GM18868 (cell line): ENCODE measurements around the gene SF3B5.
"Not testable (repeated sequence)": the region's sequence is repeated elsewhere in the genome, so short reads cannot be mapped to it uniquely, and the experiment has no call there.

Experiments used
- ATAC-seq: cut with Tn5 transposase; IDR thresholded peaks from one replicate; pipeline ENCODE4 v1.9.1; 2021; ENCODE audit warnings: mild to moderate bottlenecking, moderate library complexity; ENCODE audit not compliant: unreplicated experiment

SF3B5 gene

DNA sequence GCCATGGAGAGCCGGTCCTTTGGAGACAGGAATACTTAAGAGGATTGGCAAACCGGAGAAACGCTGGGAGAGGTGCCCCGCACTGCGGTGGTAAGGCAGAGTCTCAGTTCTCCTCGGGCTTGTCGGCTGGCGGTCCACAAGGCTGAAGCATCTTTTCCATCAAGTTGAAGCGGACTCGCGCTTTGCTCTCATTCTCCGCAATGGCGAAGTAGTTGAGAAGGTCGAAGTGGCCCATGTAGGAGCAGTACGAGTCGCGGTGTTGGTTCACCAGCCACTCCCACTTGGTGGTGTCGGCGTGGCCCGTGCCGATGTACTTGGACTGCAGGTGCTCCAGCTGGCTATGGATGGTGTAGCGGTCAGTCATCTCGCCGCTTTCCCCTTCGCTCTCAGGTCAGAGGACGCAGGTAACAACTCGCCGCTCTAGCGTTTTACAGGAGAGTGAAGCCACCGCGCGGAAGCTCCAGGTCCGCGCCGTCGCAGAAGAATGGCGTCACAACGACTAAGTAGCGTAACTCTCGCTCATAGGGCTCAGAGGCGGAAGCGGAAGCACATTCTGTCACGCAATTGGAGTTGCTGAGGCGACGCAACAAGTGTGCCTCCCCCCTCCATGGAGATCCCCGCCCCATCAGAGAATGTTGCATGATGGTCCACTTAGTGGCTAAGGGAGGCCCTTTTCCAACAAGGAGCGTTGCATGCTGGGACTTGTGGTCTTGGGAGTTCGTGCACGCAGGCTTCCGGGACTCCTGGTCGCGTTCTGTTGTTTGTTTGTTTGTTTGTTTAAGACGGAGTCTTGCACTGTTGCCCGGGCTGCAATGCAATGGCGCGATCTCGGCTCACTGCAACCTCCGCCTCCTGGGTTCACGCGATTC lies at the start of gene SF3B5:
Gene SF3B5, minus strand, starts transcription at position 440 of the 869 bp plus-strand sequence. Its CDS starts 76 bp downstream, at position 364.
- ATAC-seq = peak; percentile 94

DNA sequence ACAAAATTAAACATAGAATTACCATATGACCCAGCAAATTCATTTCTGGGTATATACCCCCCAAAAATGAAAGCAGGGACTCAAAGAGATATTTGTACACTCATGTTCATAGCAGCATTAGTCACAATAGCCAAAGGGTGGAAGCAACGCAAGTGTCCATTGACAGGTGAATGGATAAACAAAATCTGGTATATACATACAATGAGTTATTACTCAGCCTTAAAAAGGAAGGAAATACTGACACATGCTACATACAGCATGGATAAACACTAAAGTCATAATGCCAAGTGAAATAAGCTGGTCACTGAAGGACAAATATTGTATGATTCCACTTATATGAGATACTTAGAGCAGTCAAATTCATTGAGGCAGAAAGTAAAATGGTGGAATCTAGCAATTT lies 49.6 kb upstream of the SF3B5 start:
- no peak for ATAC-seq

DNA sequence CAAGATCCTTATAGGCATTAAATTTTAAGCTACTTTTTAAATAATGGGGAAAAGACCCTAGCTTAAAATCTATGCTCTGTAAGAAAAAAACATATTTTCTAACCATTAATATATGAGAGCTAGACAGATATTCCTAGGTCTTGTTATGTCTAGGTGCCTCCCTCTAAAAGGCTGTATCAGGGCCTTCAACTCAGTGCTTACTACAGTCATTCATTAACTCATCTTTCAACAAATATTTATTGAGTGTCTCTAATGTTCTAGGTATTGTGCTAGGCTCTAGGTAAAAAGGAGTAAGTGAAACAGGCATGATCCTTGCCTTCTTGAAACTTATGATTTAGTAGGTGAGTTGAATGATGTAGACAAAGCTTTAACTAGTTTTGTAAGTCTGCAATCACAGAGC lies 48.5 kb upstream of the SF3B5 start:
- ATAC-seq = no peak

DNA sequence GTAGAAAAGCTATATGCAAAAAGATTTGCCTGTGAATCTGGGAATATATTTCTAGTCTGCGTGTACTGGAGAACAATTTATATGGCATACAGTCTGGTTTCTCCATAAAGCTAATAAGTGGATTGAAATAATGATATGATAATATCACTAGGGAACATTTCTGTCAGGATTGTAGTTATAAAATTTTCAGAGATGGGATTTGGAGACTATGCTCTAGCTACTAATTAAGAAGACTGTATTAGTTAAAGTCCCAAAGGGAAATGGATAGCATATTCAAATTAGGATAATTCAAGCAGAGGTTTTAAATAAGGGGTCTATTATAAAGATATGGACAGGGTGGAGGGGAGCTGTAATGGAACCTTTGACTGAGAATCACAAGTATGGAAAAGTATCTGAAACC lies 47.7 kb upstream of the SF3B5 start:
- no peak for ATAC-seq

DNA sequence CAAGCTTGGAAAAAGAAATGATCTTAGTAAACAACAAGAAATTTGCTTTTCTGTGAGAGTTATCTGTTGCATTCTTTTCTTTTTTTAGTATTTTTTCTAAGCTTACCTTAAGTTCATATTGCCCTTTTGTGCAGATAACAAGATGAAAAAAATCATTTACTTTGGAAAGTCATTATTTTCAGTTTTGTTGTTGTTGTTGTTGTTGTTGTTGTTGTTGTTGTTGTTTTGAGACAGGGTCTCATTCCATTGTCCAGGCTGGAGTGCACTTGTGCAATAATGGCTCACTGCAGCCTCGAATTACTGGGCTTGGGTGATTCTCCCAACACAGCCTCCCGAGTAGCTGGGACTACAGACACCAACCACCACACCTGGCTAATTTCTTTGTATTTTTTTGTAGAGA lies 46.1 kb upstream of the SF3B5 start:
- ATAC-seq = no peak

DNA sequence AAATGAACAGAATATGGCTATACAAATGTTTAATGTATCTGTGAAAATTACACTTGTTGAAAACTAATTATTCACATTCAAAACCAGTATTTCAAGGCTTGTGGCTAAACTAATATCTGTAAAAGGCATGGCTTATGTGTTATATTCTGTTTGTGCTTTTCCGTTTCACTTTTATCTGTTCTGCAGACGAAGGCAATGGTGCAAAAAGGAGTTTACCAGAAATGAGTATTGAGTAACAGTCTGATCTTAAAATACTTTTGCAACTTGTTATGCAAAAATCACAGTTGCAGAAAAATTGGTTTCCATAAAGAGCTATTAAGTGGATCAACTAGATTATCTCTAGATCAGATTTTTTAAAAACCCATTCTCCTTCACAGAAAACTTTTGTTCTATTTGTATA lies 45.5 kb upstream of the SF3B5 start:
- ATAC-seq = peak; percentile 84

DNA sequence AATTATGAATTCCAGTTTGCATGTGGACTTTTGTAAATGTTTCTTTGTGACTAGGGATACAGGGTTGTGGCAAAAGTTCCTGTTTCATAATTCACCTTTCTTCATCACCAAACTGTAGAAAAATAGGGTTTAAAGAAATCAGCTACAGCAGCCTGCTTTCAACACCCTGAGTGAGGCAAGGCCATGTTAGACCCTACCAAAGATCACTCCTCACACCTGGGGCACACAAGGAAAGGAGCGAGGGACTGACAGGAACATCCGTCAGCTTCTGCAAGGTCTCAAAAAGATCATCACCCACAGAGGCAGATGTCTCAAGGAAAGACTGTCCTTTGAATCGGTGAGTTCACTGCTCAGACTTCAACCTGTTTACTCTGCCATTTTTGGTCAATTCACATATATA lies 44.4 kb upstream of the SF3B5 start:
- ATAC-seq = no peak

DNA sequence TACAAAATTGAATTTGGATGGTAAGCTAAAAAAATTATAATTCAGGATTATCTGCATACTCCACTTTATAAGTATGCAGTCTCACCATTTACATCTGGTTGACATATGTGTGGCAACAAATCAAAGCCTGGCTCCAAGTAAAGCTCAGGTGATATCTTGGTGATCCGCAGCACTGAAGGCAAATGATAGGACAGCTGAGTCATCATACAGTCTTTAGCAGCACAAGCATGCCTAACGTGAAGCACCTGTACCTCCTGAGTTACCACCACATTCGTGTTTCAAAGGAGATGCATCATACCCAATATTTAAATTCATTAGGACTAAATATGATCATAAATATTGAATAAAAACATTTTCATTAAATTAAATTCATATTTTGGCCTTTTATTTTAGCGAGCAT lies 43.2 kb upstream of the SF3B5 start:
- no peak for ATAC-seq

DNA sequence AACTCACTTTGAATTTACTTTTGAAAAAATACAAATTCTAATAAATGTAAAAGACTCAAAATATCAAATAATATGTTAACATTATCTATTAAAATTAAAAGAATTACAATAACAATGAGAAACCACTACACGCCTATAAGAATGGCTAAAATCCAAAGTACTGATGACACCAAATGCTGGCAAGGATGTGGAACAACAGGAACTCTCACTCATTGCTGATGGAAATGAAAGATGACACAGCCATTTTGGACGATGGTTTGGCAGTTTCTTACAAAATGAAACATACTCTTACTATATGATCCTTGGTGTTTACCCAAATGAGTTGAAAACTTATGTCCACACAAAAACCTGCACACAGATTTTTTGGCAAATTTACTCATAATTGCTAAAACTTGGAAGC lies 39.4 kb upstream of the SF3B5 start:
- ATAC-seq = no peak

DNA sequence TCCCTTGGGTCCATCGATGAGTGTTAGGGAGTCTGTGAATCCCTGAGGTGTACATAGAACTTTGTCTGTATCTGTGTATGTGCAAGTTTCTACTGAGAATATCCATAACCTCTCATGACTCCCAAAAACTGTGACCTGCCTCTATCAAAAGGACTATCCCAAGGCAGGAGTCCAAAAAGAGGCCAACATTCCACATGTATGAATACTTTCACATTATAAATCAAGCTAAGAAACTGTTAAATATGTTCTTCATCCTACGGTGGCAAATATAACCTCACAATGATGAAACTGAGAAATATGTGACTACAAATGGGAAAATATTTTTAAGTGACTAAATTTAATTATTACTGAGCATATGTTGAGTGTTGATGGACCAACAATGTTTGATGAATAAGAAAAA lies 38.8 kb upstream of the SF3B5 start:
- ATAC-seq = no peak

DNA sequence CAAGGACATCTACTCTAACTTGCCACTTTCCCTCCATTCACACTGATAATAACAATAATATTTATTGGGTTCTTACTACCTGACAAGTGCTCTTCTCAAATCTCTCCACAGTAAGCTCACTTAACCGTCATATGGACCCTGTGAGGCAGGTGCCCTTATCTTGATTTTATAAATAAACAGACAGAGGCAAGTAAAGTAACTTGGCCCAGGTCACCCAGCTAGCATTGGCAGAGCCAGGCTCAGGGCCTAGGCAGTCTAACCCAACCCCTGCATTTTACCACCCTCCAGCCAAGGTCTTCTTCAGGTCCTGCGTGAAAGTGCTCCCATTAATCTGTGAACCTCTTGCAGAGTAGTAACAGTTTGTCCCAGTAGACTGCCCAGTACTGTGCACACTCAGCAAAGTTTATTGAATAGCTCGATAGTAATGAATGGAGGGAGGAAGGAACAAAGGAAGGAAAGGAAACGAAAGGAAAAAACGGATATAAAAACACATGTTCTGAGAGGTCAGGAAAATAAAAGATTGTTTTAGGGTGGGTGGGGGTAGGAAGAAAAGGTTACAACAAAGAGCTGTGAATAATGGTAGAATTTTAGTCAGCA lies 38.0 kb upstream of the SF3B5 start:
- ATAC-seq = no peak

DNA sequence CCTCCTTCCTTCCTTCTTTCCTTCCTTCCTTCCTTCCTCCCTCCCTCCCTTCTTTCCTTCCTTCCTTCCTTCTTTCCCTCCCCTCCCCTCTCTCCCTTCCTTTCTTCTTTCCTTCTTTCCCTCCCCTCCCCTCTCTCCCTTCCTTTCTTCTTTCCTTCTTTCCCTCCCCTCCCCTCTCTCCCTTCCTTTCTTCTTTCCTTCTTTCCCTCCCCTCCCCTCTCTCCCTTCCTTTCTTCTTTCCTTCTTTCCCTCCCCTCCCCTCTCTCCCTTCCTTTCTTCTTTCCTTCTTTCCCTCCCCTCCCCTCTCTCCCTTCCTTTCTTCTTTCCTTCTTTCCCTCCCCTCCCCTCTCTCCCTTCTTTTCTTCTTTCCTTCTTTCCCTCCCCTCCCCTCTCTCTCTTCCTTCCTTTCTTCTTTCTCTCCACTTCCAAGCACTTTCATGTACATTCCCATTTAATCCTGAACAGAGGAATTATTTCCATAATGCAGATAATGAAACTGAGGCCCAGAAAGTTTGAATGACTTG lies 36.9 kb upstream of the SF3B5 start:
- not testable (repeated sequence) for ATAC-seq

DNA sequence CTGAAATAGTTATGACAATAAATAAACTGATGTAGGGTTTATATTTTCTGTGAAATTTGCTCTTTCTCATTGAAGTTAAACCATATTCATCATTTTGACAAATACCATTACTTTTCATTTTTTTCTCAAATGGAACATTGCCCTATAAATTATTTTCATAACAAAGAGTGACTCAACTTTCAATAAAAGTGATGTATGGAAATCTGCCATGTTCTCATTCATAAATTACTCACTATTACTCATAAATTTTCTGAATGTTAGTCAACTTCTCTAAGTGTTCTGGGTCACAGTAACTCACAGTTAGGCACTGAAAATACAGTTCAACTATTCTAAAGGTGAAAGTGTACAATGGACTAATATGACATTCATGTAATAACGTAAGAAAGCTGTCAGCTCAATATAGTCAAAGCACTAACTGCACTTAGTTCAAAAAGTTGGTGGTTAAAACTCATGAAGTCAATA lies 35.9 kb upstream of the SF3B5 start:
- ATAC-seq = peak; percentile 68

DNA sequence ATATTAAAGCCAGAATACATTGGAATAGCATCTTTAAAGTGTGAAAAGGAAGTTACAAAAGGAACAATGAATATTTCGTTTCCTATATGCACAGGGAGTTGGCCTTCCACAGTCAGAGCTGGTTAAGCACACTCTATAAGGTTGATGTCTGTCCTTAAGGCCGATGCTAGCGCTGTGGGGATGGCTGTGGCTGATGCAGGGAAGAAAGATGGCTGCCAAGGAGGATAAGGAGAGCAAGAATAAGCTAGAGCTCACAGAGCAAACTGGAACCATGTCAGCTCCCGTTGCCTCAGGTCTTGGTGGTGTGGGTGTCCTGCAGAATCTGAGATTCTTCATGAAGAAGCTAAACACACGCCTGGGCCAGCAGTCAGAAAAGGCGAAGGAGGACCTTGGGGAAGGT lies 34.1 kb upstream of the SF3B5 start:
- ATAC-seq = no peak

DNA sequence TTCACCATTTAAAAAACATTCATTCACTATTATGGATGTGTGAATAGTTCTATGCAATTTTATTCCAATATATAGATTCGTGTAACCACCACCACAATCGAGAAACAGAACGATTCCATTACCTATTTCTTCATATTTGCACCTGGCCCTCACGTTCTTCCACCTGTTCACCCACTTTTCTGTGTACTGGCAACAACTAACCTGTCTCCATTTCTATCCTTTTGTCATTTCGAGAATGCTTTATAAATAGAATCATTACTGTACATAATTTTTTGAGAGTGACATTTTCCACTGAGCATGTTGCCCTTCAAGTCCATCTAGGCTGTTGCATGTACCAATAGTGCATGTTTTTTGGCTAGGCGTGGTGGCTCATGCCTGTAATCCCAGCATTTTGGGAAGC lies 31.7 kb upstream of the SF3B5 start:
- no peak for ATAC-seq

DNA sequence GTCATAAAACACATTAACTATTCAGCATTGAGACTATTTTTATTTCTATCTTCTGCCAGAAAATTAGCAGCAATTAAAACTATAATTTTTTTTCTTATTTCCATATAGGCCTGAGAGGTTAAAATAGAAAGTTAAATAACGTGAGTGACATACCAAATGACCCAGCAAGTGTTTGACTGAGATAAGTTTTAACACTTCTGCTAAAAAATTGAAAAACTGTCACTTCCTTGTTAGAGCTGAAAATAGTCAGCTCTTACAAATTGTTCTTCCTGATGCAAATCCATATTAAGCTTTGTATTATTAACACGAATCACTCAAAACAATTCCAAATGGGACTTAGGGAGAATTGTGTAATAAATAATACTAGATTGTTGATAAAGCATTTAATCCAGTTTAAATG lies 28.5 kb upstream of the SF3B5 start:
- no peak for ATAC-seq

DNA sequence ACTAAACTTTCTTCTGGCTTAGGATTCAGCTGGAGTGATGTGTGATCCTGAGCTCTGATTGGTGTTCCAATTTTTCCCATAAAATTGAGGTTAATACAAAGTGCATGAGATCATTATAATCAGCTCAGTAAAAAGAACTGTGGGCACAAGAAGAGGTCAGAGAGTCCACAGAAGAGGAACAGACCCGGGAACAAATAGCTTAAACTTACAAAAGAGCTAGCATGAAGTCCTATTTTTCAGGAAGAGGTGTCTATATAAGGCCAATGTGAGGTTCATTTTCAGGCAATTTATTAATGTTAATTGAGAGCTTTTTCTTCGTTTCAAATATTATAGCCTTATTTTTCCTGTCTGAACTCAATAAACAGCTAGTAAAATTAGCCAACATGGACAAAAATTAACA lies 28.0 kb upstream of the SF3B5 start:
- ATAC-seq = no peak

DNA sequence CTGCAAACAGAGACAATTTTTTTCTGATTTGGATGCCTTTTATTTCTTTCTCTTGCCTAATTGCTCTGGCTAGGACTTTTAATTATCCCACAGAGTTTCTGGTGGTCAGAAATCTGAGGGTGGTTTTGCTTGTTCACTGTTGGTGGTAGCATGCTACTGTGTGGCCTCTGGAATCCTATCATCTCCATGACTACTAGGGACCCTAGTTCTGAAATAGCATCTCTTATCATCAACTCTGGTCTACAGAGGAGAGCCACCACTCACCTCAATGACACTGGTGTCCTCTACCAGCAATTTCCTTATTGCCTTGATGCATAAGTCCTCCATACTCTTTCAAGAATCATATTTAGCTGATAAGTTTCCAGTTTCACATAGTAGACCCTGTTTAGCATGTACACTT lies 27.5 kb upstream of the SF3B5 start:
- ATAC-seq = no peak

DNA sequence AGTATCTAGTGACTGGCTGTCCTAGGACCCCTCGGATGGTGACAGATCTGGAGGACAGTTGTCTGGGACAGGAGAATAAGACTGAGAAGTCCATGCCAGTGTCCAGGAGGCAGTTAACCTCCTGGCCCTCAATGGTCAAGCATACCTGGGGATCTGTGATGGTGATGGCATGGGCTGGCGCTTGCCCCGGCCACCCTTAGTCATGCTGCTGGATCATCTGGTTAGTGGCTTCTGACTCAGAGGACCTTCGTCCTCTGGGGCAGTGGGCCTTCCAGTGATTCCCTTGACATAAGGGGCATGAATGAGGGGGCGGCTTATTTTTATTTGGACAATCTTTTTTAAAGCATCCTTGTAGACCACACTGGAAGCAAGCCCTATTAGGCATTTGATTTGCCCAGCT lies 24.0 kb upstream of the SF3B5 start:
- no peak for ATAC-seq

DNA sequence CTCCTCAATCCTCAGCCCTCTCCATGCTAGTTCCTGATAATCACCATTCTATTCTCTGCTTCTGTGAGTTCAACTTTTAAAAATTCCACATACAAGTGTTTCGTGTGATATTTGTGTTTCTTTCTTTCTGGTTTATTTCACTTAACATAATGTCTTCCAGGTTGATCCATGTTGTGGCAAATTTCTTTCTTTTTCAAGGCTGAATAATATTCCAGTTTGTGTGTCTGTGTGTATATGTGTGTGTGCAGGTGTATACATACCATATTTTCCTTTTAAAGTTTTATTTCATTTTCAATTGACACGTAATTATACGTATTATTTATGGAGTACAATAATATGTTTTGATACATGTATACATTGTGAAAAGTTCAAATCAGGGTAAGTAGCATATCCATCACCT lies 19.8 kb upstream of the SF3B5 start:
- no peak for ATAC-seq

DNA sequence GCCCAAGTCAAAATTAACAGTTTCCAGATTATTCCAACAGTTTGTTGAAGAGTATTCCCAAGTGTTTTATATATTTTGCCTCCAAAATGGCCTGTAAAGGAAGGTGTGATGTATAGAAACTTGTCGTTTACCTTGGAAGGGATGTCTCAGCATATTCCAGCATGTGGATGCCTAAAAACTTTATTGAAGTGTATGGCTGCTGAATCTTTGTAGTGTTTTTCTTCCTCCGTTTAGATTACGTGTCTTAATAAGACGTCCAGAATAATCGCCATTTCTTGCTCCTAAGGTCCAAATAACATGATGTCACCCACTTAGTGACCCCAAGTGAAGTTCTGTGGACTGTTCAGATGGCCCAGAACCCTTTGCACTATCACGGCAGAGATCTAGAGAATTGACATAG lies 18.0 kb upstream of the SF3B5 start:
- no peak for ATAC-seq

DNA sequence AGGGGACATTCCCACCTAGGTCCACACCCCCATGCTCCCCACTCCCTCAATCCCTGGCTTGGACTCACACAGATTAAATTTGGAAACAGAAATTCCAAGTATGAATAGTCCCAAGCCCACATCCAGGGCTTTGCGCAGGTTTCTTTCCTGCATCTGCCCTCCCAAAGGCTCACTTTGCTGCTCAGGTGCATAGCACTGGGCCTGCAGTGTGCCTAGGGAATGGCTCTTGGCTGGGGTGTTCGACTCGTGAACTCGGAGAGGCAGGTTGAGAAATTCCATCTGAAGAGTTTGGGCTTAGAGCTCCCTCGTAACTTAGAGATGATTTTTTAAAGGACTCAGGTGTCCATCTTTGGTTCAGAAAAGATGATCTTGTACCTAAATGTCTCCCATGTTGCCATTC lies 14.8 kb upstream of the SF3B5 start:
- ATAC-seq = no peak
